ENCODE results near the gene DSTN.

GRCh38 chr20:17598013-17598550 lies 28.2 kb downstream of the DSTN start:
- TF ChIP-seq POLR2A (IDR thresholded peaks at IDR 0.05; ENCODE audit: low read length), result no peak
- TF ChIP-seq GATA1 (IDR thresholded peaks at IDR 0.05; ENCODE audit: low read depth, low read length), result no peak

All from erythroblast (primary cell).